ENCODE measurements around the gene MAP1A. TPM values are rescaled to one million over a fixed set of nuclear protein-coding genes. Genes with fewer than 3 reads are reported as not detected.
"Not testable (repeated sequence)": the region's sequence is repeated elsewhere in the genome, so short reads cannot be mapped to it uniquely, and the experiment has no call there.

The MAP1A gene
- total RNA-seq, 1 experiment from 2014 or later = 1.9 TPM

DNA sequence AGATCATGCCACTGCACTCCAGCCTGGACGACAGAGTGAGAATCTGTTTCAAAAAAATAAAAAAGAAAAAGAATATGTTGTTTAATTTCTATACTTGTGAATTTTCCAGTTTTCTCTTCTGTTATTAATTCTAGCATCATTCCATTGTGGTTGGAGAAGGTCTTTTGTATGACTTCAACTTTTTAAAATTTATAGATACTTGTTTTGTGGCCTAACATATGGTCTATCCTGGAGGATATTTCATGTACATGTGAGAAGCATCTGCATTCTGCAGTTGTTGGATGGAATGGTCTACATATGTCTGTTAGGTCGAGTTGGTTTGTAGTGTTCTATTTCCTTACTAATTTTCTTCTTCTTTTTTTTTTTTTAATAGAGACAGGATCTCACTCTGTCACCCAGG is 35.6 kb downstream of the MAP1A start:
- H3K4me3 ChIP-seq (replicated peaks in 1 of 2; ENCODE audit: low read depth in 1 of 2, low read length in 2 of 2) = no peak overlapping the region
- ChIA-PET RAD21 (ENCODE audit: low non-redundant PET in 1 of 2, low total read pairs in 2 of 2, uncharacterized antibody in 2 of 2, unreplicated experiment in 2 of 2) (no interaction called here), POLR2A (no interaction called here), CTCF (no interaction called here)
- ATAC-seq (no peak), DNase-seq (ENCODE audit: low read depth, low spot score) (no peak)
- peaks cover 0 to 3% of the 10 kb centered on the region in 2 experiments; a peak in 2 of 4 replicates for H3K36me3 ChIP-seq (ENCODE audit: control insufficient read depth in 1 of 2, insufficient read depth in 2 of 2, low read length in 2 of 2)
- no peaks in the 10 kb centered on the region for H3K9me2 ChIP-seq (ENCODE audit: insufficient read depth)
- H3K27me3 ChIP-seq (ENCODE audit: insufficient read depth, low read length) = no peaks in the 10 kb centered on the region
- no TSS peak for BruUV-seq (replicated peaks)
- intact Hi-C loops (cut with micrococcal nuclease) = no loop called here
- no peak overlapping the region for H3K27ac ChIP-seq (ENCODE audit: low read depth, low read length)
- no peaks in the 10 kb centered on the region for H3K9me3 ChIP-seq (ENCODE audit: control insufficient read depth in 1 of 2, insufficient read depth in 1 of 2, low read depth in 1 of 2, low read length in 2 of 2)
- no peak overlapping the region for H2AFZ ChIP-seq (ENCODE audit: low read depth, low read length, poor library complexity, severe bottlenecking)
- no peaks in the 10 kb centered on the region for H3K79me2 ChIP-seq (ENCODE audit: insufficient read depth, low read length)
- TF ChIP-seq, protein P1, sequence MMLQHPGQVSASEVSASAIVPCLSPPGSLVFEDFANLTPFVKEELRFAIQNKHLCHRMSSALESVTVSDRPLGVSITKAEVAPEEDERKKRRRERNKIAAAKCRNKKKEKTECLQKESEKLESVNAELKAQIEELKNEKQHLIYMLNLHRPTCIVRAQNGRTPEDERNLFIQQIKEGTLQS (IDR thresholded peaks at IDR 0.05) = no peak
- no peaks in the 10 kb centered on the region for H4K20me1 ChIP-seq (ENCODE audit: insufficient read depth)
- no peak overlapping the region for H3K4me2 ChIP-seq (ENCODE audit: low read length)
- H3K9ac ChIP-seq (ENCODE audit: low read length) = no peak overlapping the region
- H3K4me1 ChIP-seq (ENCODE audit: control insufficient read depth in 1 of 2, insufficient read depth in 2 of 2, low read length in 2 of 2) = no peaks in the 10 kb centered on the region

DNA sequence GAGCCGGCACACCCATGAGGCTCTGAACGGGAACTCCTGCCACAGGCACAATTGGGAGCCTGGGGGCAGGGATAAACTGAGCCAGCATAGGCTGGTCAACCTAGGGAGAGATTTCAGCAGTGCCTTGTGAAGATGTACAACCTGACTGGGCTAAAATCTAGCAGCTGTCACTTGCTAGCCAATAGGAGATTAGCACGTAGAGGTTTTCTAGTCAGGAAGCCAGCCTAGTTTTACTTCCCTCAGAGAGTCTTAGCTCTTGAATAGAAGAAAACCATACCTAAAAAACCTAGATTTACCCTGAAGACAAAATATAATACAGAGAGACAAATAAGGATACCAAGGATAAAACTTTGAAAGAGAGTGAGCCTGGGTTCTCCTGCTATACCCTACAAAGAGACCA is 45.3 kb downstream of the MAP1A start:
- H3K9me2 ChIP-seq (ENCODE audit: insufficient read depth); H3K9me3 ChIP-seq (ENCODE audit: control insufficient read depth in 1 of 2, insufficient read depth in 1 of 2, low read depth in 1 of 2, low read length in 2 of 2); H3K4me1 ChIP-seq (ENCODE audit: control insufficient read depth in 1 of 2, insufficient read depth in 2 of 2, low read length in 2 of 2); H3K27me3 ChIP-seq (ENCODE audit: insufficient read depth, low read length); H3K4me2 ChIP-seq (ENCODE audit: low read length); H3K9ac ChIP-seq (ENCODE audit: low read length); DNase-seq (ENCODE audit: low read depth, low spot score); intact Hi-C loops (cut with micrococcal nuclease); H3K4me3 ChIP-seq (replicated peaks in 1 of 2; ENCODE audit: low read depth in 1 of 2, low read length in 2 of 2); H3K79me2 ChIP-seq (ENCODE audit: insufficient read depth, low read length); CTCF ChIA-PET; BruUV-seq (replicated peaks); POLR2A ChIA-PET; RAD21 ChIA-PET (ENCODE audit: low non-redundant PET in 1 of 2, low total read pairs in 2 of 2, uncharacterized antibody in 2 of 2, unreplicated experiment in 2 of 2); H3K36me3 ChIP-seq (ENCODE audit: control insufficient read depth in 1 of 2, insufficient read depth in 2 of 2, low read length in 2 of 2); ATAC-seq; H3K27ac ChIP-seq (ENCODE audit: low read depth, low read length); H2AFZ ChIP-seq (ENCODE audit: low read depth, low read length, poor library complexity, severe bottlenecking); H4K20me1 ChIP-seq (ENCODE audit: insufficient read depth): not testable (repeated sequence)

DNA sequence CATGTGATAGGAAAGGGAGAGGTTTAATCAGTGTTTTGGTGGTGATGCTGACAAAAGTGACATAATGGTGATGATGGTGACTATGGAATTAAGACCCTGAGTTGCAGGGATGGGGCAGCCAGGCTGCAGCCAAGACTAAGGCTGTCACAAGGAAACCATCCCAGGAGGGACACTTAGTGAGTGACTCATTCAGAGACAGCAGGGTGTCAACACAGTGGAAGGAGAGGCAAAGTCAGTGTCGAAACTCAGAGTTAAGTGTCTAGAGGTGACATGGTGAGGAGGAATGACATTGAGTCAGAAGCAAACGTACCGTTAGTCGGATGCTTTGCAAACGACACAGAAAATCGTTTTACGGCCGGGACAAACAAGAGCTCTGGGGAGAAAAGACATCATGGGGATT is 46.4 kb downstream of the MAP1A start:
- H3K4me2 ChIP-seq (ENCODE audit: low read length); H3K9me2 ChIP-seq (ENCODE audit: insufficient read depth); intact Hi-C loops (cut with micrococcal nuclease); H3K9ac ChIP-seq (ENCODE audit: low read length); H3K9me3 ChIP-seq (ENCODE audit: control insufficient read depth in 1 of 2, insufficient read depth in 1 of 2, low read depth in 1 of 2, low read length in 2 of 2); H3K79me2 ChIP-seq (ENCODE audit: insufficient read depth, low read length); POLR2A ChIA-PET; H3K4me1 ChIP-seq (ENCODE audit: control insufficient read depth in 1 of 2, insufficient read depth in 2 of 2, low read length in 2 of 2); BruUV-seq (replicated peaks); H2AFZ ChIP-seq (ENCODE audit: low read depth, low read length, poor library complexity, severe bottlenecking); H3K4me3 ChIP-seq (replicated peaks in 1 of 2; ENCODE audit: low read depth in 1 of 2, low read length in 2 of 2); ATAC-seq; H3K27me3 ChIP-seq (ENCODE audit: insufficient read depth, low read length); CTCF ChIA-PET; H4K20me1 ChIP-seq (ENCODE audit: insufficient read depth); RAD21 ChIA-PET (ENCODE audit: low non-redundant PET in 1 of 2, low total read pairs in 2 of 2, uncharacterized antibody in 2 of 2, unreplicated experiment in 2 of 2); H3K36me3 ChIP-seq (ENCODE audit: control insufficient read depth in 1 of 2, insufficient read depth in 2 of 2, low read length in 2 of 2); H3K27ac ChIP-seq (ENCODE audit: low read depth, low read length); DNase-seq (ENCODE audit: low read depth, low spot score): not testable (repeated sequence)

DNA sequence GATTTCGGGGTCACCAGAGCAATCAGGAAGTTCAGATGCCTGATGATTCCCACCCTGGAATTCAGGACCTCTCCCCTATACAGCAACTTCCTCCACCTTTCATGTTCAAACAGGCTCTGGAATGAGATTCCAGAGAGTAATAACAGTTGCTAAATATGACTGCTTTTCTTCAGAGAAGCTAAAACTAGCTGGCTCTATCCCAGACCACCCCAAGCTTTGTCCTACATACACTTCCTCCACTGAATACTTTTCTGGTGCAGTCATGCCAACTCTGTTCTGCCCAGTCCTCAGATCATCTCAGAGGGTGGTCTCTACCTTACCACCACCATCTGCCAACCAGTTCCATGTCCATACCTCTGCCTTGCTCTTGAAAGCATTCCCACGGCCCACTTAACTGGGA is 49.2 kb downstream of the MAP1A start:
- POLR2A ChIA-PET; BruUV-seq (replicated peaks): not testable (repeated sequence)

More for the DNA sequence above, 49.2 kb downstream of the MAP1A start:
- H3K27ac ChIP-seq (ENCODE audit: low read depth, low read length); H3K9ac ChIP-seq (ENCODE audit: low read length); H3K4me2 ChIP-seq (ENCODE audit: low read length); H3K9me2 ChIP-seq (ENCODE audit: insufficient read depth); H4K20me1 ChIP-seq (ENCODE audit: insufficient read depth); H2AFZ ChIP-seq (ENCODE audit: low read depth, low read length, poor library complexity, severe bottlenecking); H3K4me1 ChIP-seq (ENCODE audit: control insufficient read depth in 1 of 2, insufficient read depth in 2 of 2, low read length in 2 of 2); DNase-seq (ENCODE audit: low read depth, low spot score); H3K36me3 ChIP-seq (ENCODE audit: control insufficient read depth in 1 of 2, insufficient read depth in 2 of 2, low read length in 2 of 2); ATAC-seq; H3K79me2 ChIP-seq (ENCODE audit: insufficient read depth, low read length); H3K27me3 ChIP-seq (ENCODE audit: insufficient read depth, low read length); H3K4me3 ChIP-seq (replicated peaks in 1 of 2; ENCODE audit: low read depth in 1 of 2, low read length in 2 of 2); H3K9me3 ChIP-seq (ENCODE audit: control insufficient read depth in 1 of 2, insufficient read depth in 1 of 2, low read depth in 1 of 2, low read length in 2 of 2); intact Hi-C loops (cut with micrococcal nuclease); RAD21 ChIA-PET (ENCODE audit: low non-redundant PET in 1 of 2, low total read pairs in 2 of 2, uncharacterized antibody in 2 of 2, unreplicated experiment in 2 of 2); CTCF ChIA-PET: not testable (repeated sequence)
